ENCODE results near the gene TNS1. TPM values are rescaled to one million over a fixed set of nuclear protein-coding genes. Genes with fewer than 3 reads are reported as not detected.

Gene TNS1
- 1.0 and 1.5 TPM in 2 replicates for total RNA-seq (2014; rRNA removed)
- Bru-seq, nascent RNA: percentile 6 among the genes with signal in this experiment
- percentile 8 among the genes with signal in this experiment for BruChase-seq, experiment 1, labeled RNA remaining after a 6-hour chase
- percentile 4 among the genes with signal in this experiment for BruChase-seq, experiment 2, labeled RNA remaining after a 2-hour chase
- long read RNA-seq: 0 reads

- ATAC-seq (no peak), DNase-seq (no peak)
- H4K20me1 ChIP-seq (ENCODE audit: low read length): no peaks in the 10 kb centered on the region
- no peak within 1 kb of the TSS for H3K9ac ChIP-seq (ENCODE audit: low read length)
- H3K9me2 ChIP-seq (replicated peaks; ENCODE audit: low read length): no peaks in the 10 kb centered on the region
- no peaks in the 10 kb centered on the region for H3K9me3 ChIP-seq (ENCODE audit: low read length)
- H3K36me3 ChIP-seq (ENCODE audit: low read depth, low read length): no peaks in the 10 kb centered on the region
- no peaks in the 10 kb centered on the region for H3F3A ChIP-seq (ENCODE audit: low read length, unreplicated experiment)
- ChIA-PET POLR2A (ENCODE audit: unreplicated experiment) (no interaction called here), CTCF (interaction anchor here (0.5 kb wide), 1 partner anchor 44 kb away, joined by 4 read pairs; no protein-coding TSS in a partner anchor)
- TF ChIP-seq EZH2phosphoT487 (IDR thresholded peaks at IDR 0.05; ENCODE audit: borderline replicate concordance, low read length) (no peak), CTCF (conservative IDR thresholded peaks at IDR 0.05; ENCODE audit: low read depth, low read length) (no peak), EZH2 (IDR thresholded peaks at IDR 0.05; ENCODE audit: low read length, unreplicated experiment) (no peak)
- no peak within 1 kb of the TSS for H2AFZ ChIP-seq (ENCODE audit: low read length)
- no peak within 1 kb of the TSS for H3K4me2 ChIP-seq (ENCODE audit: low read length)
- BruUV-seq (replicated peaks): no TSS peak
- no peak within 1 kb of the TSS for H3K27ac ChIP-seq (ENCODE audit: low read length)
- intact Hi-C loops (cut with micrococcal nuclease): no loop called here
- H3K4me3 ChIP-seq (ENCODE audit: low read length): no peak within 1 kb of the TSS
- no peaks in the 10 kb centered on the region for H3K4me1 ChIP-seq (ENCODE audit: insufficient read depth, low read length)
- H3K27me3 ChIP-seq (ENCODE audit: low read length): peaks cover 22% of the 10 kb centered on the region
- no peaks in the 10 kb centered on the region for H3K79me2 ChIP-seq (ENCODE audit: low read length)
Observed at GRCh38 chr2:218002845-218003180, at the start of gene TNS1. Gene TNS1 (minus strand): TSS chr2:218002995. CDS start chr2:218002872, 123 bp downstream.

GRCh38 chr2:218051903-218052302 is 49.1 kb upstream of the TNS1 start:
- H2AFZ ChIP-seq (ENCODE audit: low read length): no peak overlapping the region
- no peak overlapping the region for H3K9ac ChIP-seq (ENCODE audit: low read length)
- no peak overlapping the region for H3K4me2 ChIP-seq (ENCODE audit: low read length)
- no peak overlapping the region for H3K27ac ChIP-seq (ENCODE audit: low read length)
- no peaks in the 10 kb centered on the region for H3K9me3 ChIP-seq (ENCODE audit: low read length)
- ATAC-seq (no peak), DNase-seq (no peak)
- TF ChIP-seq EZH2 (IDR thresholded peaks at IDR 0.05; ENCODE audit: low read length, unreplicated experiment) (no peak), EZH2phosphoT487 (IDR thresholded peaks at IDR 0.05; ENCODE audit: borderline replicate concordance, low read length) (no peak), CTCF (conservative IDR thresholded peaks at IDR 0.05; ENCODE audit: low read depth, low read length) (no peak)
- no peaks in the 10 kb centered on the region for H3K4me1 ChIP-seq (ENCODE audit: insufficient read depth, low read length)
- H3K9me2 ChIP-seq (replicated peaks; ENCODE audit: low read length): no peaks in the 10 kb centered on the region
- no peak overlapping the region for H3K4me3 ChIP-seq (ENCODE audit: low read length)
- no peaks in the 10 kb centered on the region for H4K20me1 ChIP-seq (ENCODE audit: low read length)
- no peaks in the 10 kb centered on the region for H3F3A ChIP-seq (ENCODE audit: low read length, unreplicated experiment)
- intact Hi-C loops (cut with micrococcal nuclease): no loop called here
- POLR2A ChIA-PET (ENCODE audit: unreplicated experiment): no interaction called here
- CTCF ChIA-PET: no interaction called here
- H3K79me2 ChIP-seq (ENCODE audit: low read length): no peaks in the 10 kb centered on the region
- peaks cover 76% of the 10 kb centered on the region for H3K27me3 ChIP-seq (ENCODE audit: low read length)
- BruUV-seq (replicated peaks): no TSS peak
- no peaks in the 10 kb centered on the region for H3K36me3 ChIP-seq (ENCODE audit: low read depth, low read length)

GRCh38 chr2:218047536-218048225 is 44.9 kb upstream of the TNS1 start:
- BruUV-seq (replicated peaks): no TSS peak
- Histone ChIP-seq H3K9me2 (replicated peaks; ENCODE audit: low read length) (no peaks in the 10 kb centered on the region), H3K9ac (ENCODE audit: low read length) (no peak overlapping the region), H3K36me3 (ENCODE audit: low read depth, low read length) (no peaks in the 10 kb centered on the region), H4K20me1 (ENCODE audit: low read length) (no peaks in the 10 kb centered on the region), H2AFZ (ENCODE audit: low read length) (no peak overlapping the region), H3K4me1 (ENCODE audit: insufficient read depth, low read length) (no peaks in the 10 kb centered on the region), H3F3A (ENCODE audit: low read length, unreplicated experiment) (no peaks in the 10 kb centered on the region), H3K4me3 (ENCODE audit: low read length) (no peak overlapping the region), H3K79me2 (ENCODE audit: low read length) (no peaks in the 10 kb centered on the region), H3K27me3 (ENCODE audit: low read length) (peaks cover 50% of the 10 kb centered on the region), H3K27ac (ENCODE audit: low read length) (no peak overlapping the region), H3K9me3 (ENCODE audit: low read length) (no peaks in the 10 kb centered on the region), H3K4me2 (ENCODE audit: low read length) (no peak overlapping the region)
- DNase-seq: no peak
- POLR2A ChIA-PET (ENCODE audit: unreplicated experiment): no interaction called here
- CTCF ChIA-PET: interaction anchor here (0.6 kb wide), 1 partner anchor 45 kb away, joined by 4 read pairs; the partner anchor contains the start of gene TNS1
- no peak for ATAC-seq
- no peak for TF ChIP-seq EZH2phosphoT487 (IDR thresholded peaks at IDR 0.05; ENCODE audit: borderline replicate concordance, low read length)
- TF ChIP-seq EZH2 (IDR thresholded peaks at IDR 0.05; ENCODE audit: low read length, unreplicated experiment): no peak
- no peak for TF ChIP-seq CTCF (conservative IDR thresholded peaks at IDR 0.05; ENCODE audit: low read depth, low read length)
- intact Hi-C loops (cut with micrococcal nuclease): no loop called here
